H9 (cell line): ENCODE results near the gene GPR153. TPM values are rescaled to one million over a fixed set of nuclear protein-coding genes. Genes with fewer than 3 reads are reported as not detected.

Experiments
- DNase-seq: peaks from one replicate; pipeline ENCODE4 v3.0.0-alpha.2; 2017
- H2AFZ ChIP-seq: one replicate; pipeline ENCODE4 v1.6.1; 2013; ENCODE audit warnings: mild to moderate bottlenecking, low read length, control low read depth, moderate library complexity
- H2AK5ac ChIP-seq: 2 replicates; pipeline ENCODE4 v1.6.1; 2013; ENCODE audit warnings: low read length, control low read depth, mixed read lengths; ENCODE audit not compliant: insufficient read length
- H2BK120ac ChIP-seq: one replicate; pipeline ENCODE4 v1.6.1; 2013; ENCODE audit warnings: low read depth, mild to moderate bottlenecking, low read length, control low read depth, inconsistent platforms; ENCODE audit not compliant: poor library complexity, severe bottlenecking
- H2BK12ac ChIP-seq: 2 replicates; pipeline ENCODE4 v1.6.1; 2013; ENCODE audit warnings: low read length, control low read depth, mixed read lengths, low read depth; ENCODE audit not compliant: insufficient read length
- H2BK15ac ChIP-seq: 2 replicates; pipeline ENCODE4 v1.6.1; 2013; ENCODE audit warnings: low read depth, low read length, control low read depth
- H2BK20ac ChIP-seq: one replicate; pipeline ENCODE4 v1.6.1; 2013; ENCODE audit warnings: low read depth, mild to moderate bottlenecking, low read length, control low read depth, inconsistent platforms; ENCODE audit not compliant: poor library complexity, severe bottlenecking
- H2BK5ac ChIP-seq: 2 replicates; pipeline ENCODE4 v1.6.1; 2013; ENCODE audit warnings: low read length, control low read depth, mixed read lengths; ENCODE audit not compliant: insufficient read length
- H3K14ac ChIP-seq: 2 replicates; pipeline ENCODE4 v1.6.1; 2013; ENCODE audit warnings: low read length, control low read depth; ENCODE audit not compliant: insufficient read depth
- H3K18ac ChIP-seq: 2 replicates; pipeline ENCODE4 v1.6.1; 2013; ENCODE audit warnings: low read depth, mild to moderate bottlenecking, mixed read lengths, low read length, control low read depth; ENCODE audit not compliant: insufficient read length
- H3K23ac ChIP-seq: 2 replicates; pipeline ENCODE4 v1.6.1; 2013; ENCODE audit warnings: low read length, control low read depth, mixed read lengths, low read depth; ENCODE audit not compliant: insufficient read length
- H3K23me2 ChIP-seq: 2 replicates; pipeline ENCODE4 v1.6.1; 2013; ENCODE audit warnings: low read depth, mild to moderate bottlenecking, mixed read lengths, low read length, control low read depth; ENCODE audit not compliant: insufficient read length, poor library complexity, severe bottlenecking
- H3K27ac ChIP-seq: 2 replicates; pipeline ENCODE4 v1.5.1; 2013; ENCODE audit warnings: low read length, control low read depth, mixed read lengths, low read depth; ENCODE audit not compliant: insufficient read length
- H3K27me3 ChIP-seq: 2 replicates; pipeline ENCODE4 v1.6.1; 2013; ENCODE audit warnings: low read length, control low read depth, inconsistent platforms; ENCODE audit not compliant: insufficient read depth
- H3K4ac ChIP-seq: 2 replicates; pipeline ENCODE4 v1.6.1; 2013; ENCODE audit warnings: low read depth, mild to moderate bottlenecking, control low read depth, inconsistent platforms, low read length, moderate library complexity
- H3K4me1 ChIP-seq: 2 replicates; pipeline ENCODE4 v1.6.1; 2013; ENCODE audit warnings: low read length, control low read depth, inconsistent platforms; ENCODE audit not compliant: insufficient read depth
- H3K4me2 ChIP-seq: 2 replicates; pipeline ENCODE4 v1.6.1; 2013; ENCODE audit warnings: low read length, control low read depth, mixed read lengths; ENCODE audit not compliant: insufficient read length, insufficient read depth
- H3K56ac ChIP-seq: 2 replicates; pipeline ENCODE4 v1.6.1; 2013; ENCODE audit warnings: low read depth, mild to moderate bottlenecking, mixed read lengths, low read length, control low read depth; ENCODE audit not compliant: insufficient read length
- H3K79me1 ChIP-seq: 2 replicates; pipeline ENCODE4 v1.6.1; 2013; ENCODE audit warnings: low read depth, mild to moderate bottlenecking, moderate library complexity, low read length, control low read depth, inconsistent platforms; ENCODE audit not compliant: insufficient read depth, poor library complexity, severe bottlenecking
- H3K79me2 ChIP-seq: 2 replicates; pipeline ENCODE4 v1.6.1; 2013; ENCODE audit warnings: low read length, control low read depth, inconsistent platforms; ENCODE audit not compliant: insufficient read depth
- H3K9ac ChIP-seq: 2 replicates; pipeline ENCODE4 v1.6.1; 2013; ENCODE audit warnings: low read length, control low read depth, mixed read lengths; ENCODE audit not compliant: insufficient read length; ENCODE audit errors: extremely low read depth
- H3K9me3 ChIP-seq: one replicate; pipeline ENCODE4 v1.6.1; 2013; ENCODE audit warnings: low read depth, low read length, inconsistent platforms; ENCODE audit not compliant: control insufficient read depth
- H3T11ph ChIP-seq: one replicate; pipeline ENCODE4 v1.6.1; 2013; ENCODE audit warnings: mild to moderate bottlenecking, low read length, control low read depth, inconsistent platforms
- H4K20me1 ChIP-seq: one replicate; pipeline ENCODE4 v1.6.1; 2013; ENCODE audit not compliant: control insufficient read depth, insufficient read length, insufficient read depth
- H4K5ac ChIP-seq: 2 replicates; pipeline ENCODE4 v1.6.1; 2013; ENCODE audit warnings: low read depth, mild to moderate bottlenecking, mixed read lengths, low read length, control low read depth; ENCODE audit not compliant: insufficient read length
- H4K8ac ChIP-seq: replicated peaks from 2 replicates; pipeline ENCODE4 v1.6.1; 2013; ENCODE audit warnings: low read length, control low read depth, mixed read lengths, low read depth; ENCODE audit not compliant: insufficient read length
- H4K91ac ChIP-seq: 2 replicates; pipeline ENCODE4 v1.6.1; 2013; ENCODE audit warnings: low read depth, mild to moderate bottlenecking, moderate library complexity, mixed read lengths, low read length, control low read depth; ENCODE audit not compliant: insufficient read length
- H3K27ac Mint-ChIP-seq, 3 experiments: 2 replicates in 2 of 3; 3 replicates in 1 of 3; pipeline ENCODE4 v1.8.0; 2020 to 2021; ENCODE audit warnings: mixed read lengths in 3 of 3, mild to moderate bottlenecking in 1 of 3, moderate library complexity in 1 of 3
- H3K27me3 Mint-ChIP-seq: 2 replicates; pipeline ENCODE4 v1.8.0; 2021; ENCODE audit warnings: low read depth, mild to moderate bottlenecking, moderate library complexity, mixed read lengths
- H3K36me3 Mint-ChIP-seq, 3 experiments: 2 replicates in 2 of 3; 3 replicates in 1 of 3; pipeline ENCODE4 v1.8.0; 2020 to 2021; ENCODE audit warnings: low read depth in 3 of 3, mixed read lengths in 3 of 3; ENCODE audit not compliant: insufficient read depth in 1 of 3
- H3K4me1 Mint-ChIP-seq, 2 experiments: 2 replicates each; pipeline ENCODE4 v1.8.0; 2020; ENCODE audit warnings: mixed read lengths in 2 of 2
- H3K4me3 Mint-ChIP-seq, 2 experiments: 2 replicates in 1 of 2; 3 replicates in 1 of 2; pipeline ENCODE4 v1.8.0; 2020 to 2021; ENCODE audit warnings: mild to moderate bottlenecking in 2 of 2, mixed read lengths in 2 of 2, moderate library complexity in 1 of 2
- H3K9me3 Mint-ChIP-seq, 2 experiments: 2 replicates in 1 of 2; 3 replicates in 1 of 2; pipeline ENCODE4 v1.8.0; 2020; ENCODE audit warnings: mild to moderate bottlenecking in 2 of 2, mixed read lengths in 2 of 2, moderate library complexity in 1 of 2
- CTCF ChIP-seq: fragments of 200-600 bp; sonication (generic); conservative IDR thresholded peaks from 3 replicates; pipeline ENCODE4 v1.8.0; 2021; ENCODE audit warnings: antibody characterized with exemption, mild to moderate bottlenecking
- WGBS: extraction: QIAGEN DNeasy Blood & Tissue Kit; methylation state at CpG from one replicate; pipeline ENCODE4 v1.1.7; 2013; ENCODE audit warnings: missing lambda C conversion rate, low lambda C conversion rate, mixed read lengths; ENCODE audit not compliant: insufficient read length; ENCODE audit errors: extremely low coverage; 5-methylcytosine and 5-hydroxymethylcytosine counted together
- total RNA-seq: library from RNA; stranded (reverse); gene quantifications from 2 replicates; pipeline ENCODE4 v1.2.1, GENCODE V29; 2021

Gene GPR153
- total RNA-seq, 1 experiment from 2014 or later, result 8.9 TPM

GRCh38 chr1:6300342-6301048 is 39.6 kb upstream of the GPR153 start:
- Histone ChIP-seq H2BK20ac (no peak overlapping the region), H2AK5ac (no peak overlapping the region), H3K14ac (no peak overlapping the region), H4K5ac (no peak overlapping the region), H2BK15ac (no peak overlapping the region), H3K27ac (no peak overlapping the region), H3K4ac (no peak overlapping the region), H4K8ac (no peak overlapping the region), H2BK120ac (no peak overlapping the region), H3K9ac (no peak overlapping the region), H3K23ac (no peak overlapping the region), H4K20me1 (no peaks in the 10 kb centered on the region), H2BK12ac (no peak overlapping the region), H4K91ac (no peak overlapping the region), H2BK5ac (no peak overlapping the region), H3K23me2 (no peaks in the 10 kb centered on the region), H2AFZ (no peak overlapping the region), H3K18ac (no peak overlapping the region), H3K79me1 (no peaks in the 10 kb centered on the region), H3T11ph (no peak overlapping the region), H3K56ac (no peak overlapping the region), H3K4me1 (no peaks in the 10 kb centered on the region), H3K27me3 (no peaks in the 10 kb centered on the region), H3K79me2 (no peaks in the 10 kb centered on the region), H3K9me3 (no peaks in the 10 kb centered on the region), H3K4me2 (no peak overlapping the region)
- Mint-ChIP-seq H3K36me3 (peaks cover 5 to 18% (median 11%) of the 10 kb centered on the region in 3 experiments; a peak in 5 of 7 replicates), H3K4me3 (no peak overlapping the region), H3K9me3 (no peaks in the 10 kb centered on the region), H3K27ac (peak overlapping the region; percentile 4 to 86 (median 27); a peak in 4 of 7 replicates), H3K27me3 (no peaks in the 10 kb centered on the region), H3K4me1 (no peaks in the 10 kb centered on the region)
- DNase-seq, result no peak
- WGBS, result no CpG with 5 or more reads among the region's 32 CpGs
- TF ChIP-seq CTCF, result peak; percentile 23; the same call in 1 of the 3 replicates
